Lower leg skin (tissue), 3 donors: ENCODE measurements around the gene RGP1.

Experiments
- CTCF ChIP-seq, 3 donors: fragments of 450-650 bp; IDR thresholded peaks; one replicate each; pipeline ENCODE4 v1.5.1; 2016; ENCODE audit warnings: antibody characterized with exemption in 3 of 3, mild to moderate bottlenecking in 3 of 3, moderate library complexity in 2 of 3
- POLR2A ChIP-seq, 2 donors: fragments of 450-650 bp; IDR thresholded peaks; one replicate each; pipeline ENCODE4 v1.6.1; 2016 to 2017; ENCODE audit warnings: antibody characterized with exemption in 2 of 2, mild to moderate bottlenecking in 1 of 2, moderate library complexity in 1 of 2

- TF ChIP-seq CTCF (IDR thresholded peaks at IDR 0.05) (no peak), POLR2A (IDR thresholded peaks at IDR 0.05) (no peak)
Measured at GRCh38 chr9:35716230-35716629, 32.9 kb upstream of the RGP1 start.
